Left ventricle myocardium inferior (tissue), 1 donor: Measurements from ENCODE around the gene DOK7. TPM values are rescaled to one million over a fixed set of nuclear protein-coding genes. Genes with fewer than 3 reads are reported as not detected.

Experiments used
- DNase-seq: peaks from one replicate; pipeline ENCODE4 v3.0.0-alpha.2; 2020
- H3K27ac ChIP-seq: fragments of 200-600 bp; replicated peaks from 2 replicates; pipeline ENCODE4 v1.8.0; 2021
- H3K27me3 ChIP-seq: fragments of 200-600 bp; 2 replicates; pipeline ENCODE4 v1.8.0; 2021; ENCODE audit warnings: low read depth
- H3K36me3 ChIP-seq: fragments of 200-600 bp; 2 replicates; pipeline ENCODE4 v1.8.0; 2021
- H3K4me1 ChIP-seq: fragments of 200-600 bp; 2 replicates; pipeline ENCODE4 v1.8.0; 2021
- H3K4me3 ChIP-seq: fragments of 200-600 bp; 2 replicates; pipeline ENCODE4 v1.8.0; 2021; ENCODE audit warnings: mild to moderate bottlenecking, moderate library complexity
- H3K9me3 ChIP-seq: fragments of 200-600 bp; replicated peaks from 2 replicates; pipeline ENCODE4 v1.8.0; 2021
- intact Hi-C: fragments of 100-400 bp; cut with micrococcal nuclease; formaldehyde crosslinking; loops from one replicate; pipeline ENCODE4 v1.11.0; 2022
- total RNA-seq: library from RNA; stranded (reverse); fragmentation: NEBNext Ultra II Directional; extraction: Animal tissue kit (Norgen Biotek cat#: 25700); gene quantifications from one replicate; pipeline ENCODE4 v1.2.1, GENCODE V29; 2021
- TF ChIP-seq, protein P1 (sequence below): fragments of 200-600 bp; IDR thresholded peaks from 2 replicates; pipeline ENCODE4 v1.8.0; 2021; ENCODE audit warnings: antibody characterized with exemption, mild to moderate bottlenecking, borderline replicate concordance
- donor health status: DM: no; HTN: yes; CAD: no; lungs with severe emphysema.

DOK7 gene
- total RNA-seq, 1 donor from 2014 or later, result 46.7 TPM

DNA sequence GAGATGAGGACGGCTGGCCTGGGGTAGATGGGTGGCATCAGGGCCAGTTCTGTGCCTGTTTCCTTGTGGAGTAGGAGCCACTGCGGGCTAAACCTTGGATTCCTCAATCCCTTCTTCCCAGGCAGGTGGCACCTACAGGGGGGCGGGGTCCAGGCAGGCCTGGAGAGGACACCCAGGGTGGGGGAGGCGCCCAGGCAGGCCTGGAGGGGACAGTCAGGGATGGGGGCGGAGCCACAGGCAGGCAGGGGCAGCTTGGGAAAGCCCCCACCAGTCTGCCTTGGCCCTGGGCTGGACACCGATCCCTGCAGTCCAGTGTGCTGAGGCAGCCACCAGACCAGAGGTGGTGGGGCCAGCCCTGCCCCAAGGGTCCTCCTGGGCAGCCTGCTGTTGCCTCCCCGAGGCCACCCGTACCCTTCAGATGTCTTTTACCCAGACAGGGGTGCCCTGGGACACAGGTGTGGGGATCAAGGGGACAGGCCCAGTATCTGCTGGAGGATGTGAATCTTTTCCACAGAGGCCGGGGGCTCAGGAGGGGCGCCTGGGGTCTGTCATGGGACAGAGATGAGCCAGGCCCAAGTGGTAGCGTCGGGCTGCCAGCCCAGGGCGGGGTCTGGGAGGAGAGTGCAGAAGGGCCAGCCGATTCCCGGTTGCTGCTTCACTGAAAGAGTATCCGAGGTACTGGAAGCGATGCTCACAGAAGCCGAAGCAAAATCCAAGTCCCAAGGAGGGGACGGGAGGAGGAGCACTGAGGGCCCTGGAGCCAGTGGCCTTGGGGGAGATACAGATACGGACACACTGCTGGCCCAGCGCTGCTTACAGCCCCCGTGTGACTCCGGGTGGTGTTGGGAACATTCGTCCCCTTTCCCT lies 34.6 kb downstream of the DOK7 start:
- no peak overlapping the region for H3K4me3 ChIP-seq
- H3K36me3 ChIP-seq, result peaks cover 12% of the 10 kb centered on the region
- H3K27me3 ChIP-seq, result peaks cover 34% of the 10 kb centered on the region
- no peaks in the 10 kb centered on the region for H3K9me3 ChIP-seq
- intact Hi-C loops, result no loop called here
- no peak for DNase-seq
- TF ChIP-seq, protein P1, sequence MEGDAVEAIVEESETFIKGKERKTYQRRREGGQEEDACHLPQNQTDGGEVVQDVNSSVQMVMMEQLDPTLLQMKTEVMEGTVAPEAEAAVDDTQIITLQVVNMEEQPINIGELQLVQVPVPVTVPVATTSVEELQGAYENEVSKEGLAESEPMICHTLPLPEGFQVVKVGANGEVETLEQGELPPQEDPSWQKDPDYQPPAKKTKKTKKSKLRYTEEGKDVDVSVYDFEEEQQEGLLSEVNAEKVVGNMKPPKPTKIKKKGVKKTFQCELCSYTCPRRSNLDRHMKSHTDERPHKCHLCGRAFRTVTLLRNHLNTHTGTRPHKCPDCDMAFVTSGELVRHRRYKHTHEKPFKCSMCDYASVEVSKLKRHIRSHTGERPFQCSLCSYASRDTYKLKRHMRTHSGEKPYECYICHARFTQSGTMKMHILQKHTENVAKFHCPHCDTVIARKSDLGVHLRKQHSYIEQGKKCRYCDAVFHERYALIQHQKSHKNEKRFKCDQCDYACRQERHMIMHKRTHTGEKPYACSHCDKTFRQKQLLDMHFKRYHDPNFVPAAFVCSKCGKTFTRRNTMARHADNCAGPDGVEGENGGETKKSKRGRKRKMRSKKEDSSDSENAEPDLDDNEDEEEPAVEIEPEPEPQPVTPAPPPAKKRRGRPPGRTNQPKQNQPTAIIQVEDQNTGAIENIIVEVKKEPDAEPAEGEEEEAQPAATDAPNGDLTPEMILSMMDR, result no peak
- H3K4me1 ChIP-seq, result peaks cover 80% of the 10 kb centered on the region
- peak overlapping the region; percentile 38 for H3K27ac ChIP-seq

DNA sequence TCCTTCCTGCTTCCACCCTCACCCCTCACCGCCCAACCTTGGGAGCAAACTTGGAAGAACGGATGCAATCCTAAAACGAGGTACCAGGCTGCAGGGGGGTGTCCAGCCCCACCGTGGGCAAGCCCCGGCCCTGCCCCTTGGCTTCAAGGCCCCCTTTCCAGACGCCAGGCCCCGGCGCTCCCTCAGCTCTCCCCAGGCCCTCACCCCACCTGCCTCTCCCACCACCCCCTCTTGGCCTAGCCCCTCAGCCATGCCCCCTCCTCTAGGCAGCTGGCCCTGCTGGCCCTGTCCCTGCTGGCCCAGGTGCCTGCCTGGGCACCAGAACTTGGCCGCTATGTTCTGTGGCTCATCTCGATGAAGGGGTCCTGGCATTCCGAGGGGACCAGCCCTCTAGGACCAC lies 35.3 kb downstream of the DOK7 start:
- H3K9me3 ChIP-seq, result no peaks in the 10 kb centered on the region
- intact Hi-C loops, result no loop called here
- H3K36me3 ChIP-seq, result peaks cover 5% of the 10 kb centered on the region
- H3K4me3 ChIP-seq, result no peak overlapping the region
- peak overlapping the region; percentile 38 for H3K27ac ChIP-seq
- peaks cover 85% of the 10 kb centered on the region for H3K4me1 ChIP-seq
- peaks cover 27% of the 10 kb centered on the region for H3K27me3 ChIP-seq
- TF ChIP-seq, protein P1, result no peak
- DNase-seq, result no peak

DNA sequence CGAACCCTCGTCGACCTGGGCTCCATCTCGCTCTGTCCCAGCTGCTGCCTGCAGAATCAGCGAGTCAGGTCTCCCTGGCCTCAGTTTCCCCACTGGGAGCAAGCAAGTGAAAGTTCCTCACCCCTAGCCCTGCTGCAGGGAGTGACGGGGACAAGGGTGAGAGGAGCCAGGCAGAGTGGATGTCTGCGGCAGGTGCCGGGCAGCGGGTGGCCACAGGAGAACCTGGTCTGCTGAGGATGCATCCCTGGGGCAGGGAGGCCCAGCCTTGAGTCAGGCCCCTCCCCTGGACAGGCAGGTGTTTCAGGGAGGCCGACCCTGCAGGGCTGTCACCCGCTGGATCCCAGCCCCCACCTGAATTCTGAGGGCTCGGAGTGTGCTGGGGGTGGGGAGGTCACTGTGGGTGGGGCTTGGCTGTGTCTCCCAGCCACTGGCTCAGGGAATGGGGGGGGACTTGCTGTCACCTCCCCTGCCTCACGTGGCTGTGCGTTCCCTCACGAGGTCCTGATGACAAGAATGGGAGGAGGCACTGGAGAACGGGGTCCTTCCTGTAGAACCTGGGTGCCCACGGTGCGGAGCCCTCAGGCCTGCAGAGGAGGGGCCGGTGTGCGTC lies 35.9 kb downstream of the DOK7 start:
- Histone ChIP-seq H3K4me1 (peaks cover 85% of the 10 kb centered on the region), H3K27me3 (peaks cover 21% of the 10 kb centered on the region), H3K4me3 (no peak overlapping the region), H3K27ac (peak overlapping the region; percentile 27), H3K9me3 (no peaks in the 10 kb centered on the region), H3K36me3 (peaks cover 5% of the 10 kb centered on the region)
- TF ChIP-seq, protein P1, result no peak
- intact Hi-C loops, result no loop called here
- DNase-seq, result no peak

DNA sequence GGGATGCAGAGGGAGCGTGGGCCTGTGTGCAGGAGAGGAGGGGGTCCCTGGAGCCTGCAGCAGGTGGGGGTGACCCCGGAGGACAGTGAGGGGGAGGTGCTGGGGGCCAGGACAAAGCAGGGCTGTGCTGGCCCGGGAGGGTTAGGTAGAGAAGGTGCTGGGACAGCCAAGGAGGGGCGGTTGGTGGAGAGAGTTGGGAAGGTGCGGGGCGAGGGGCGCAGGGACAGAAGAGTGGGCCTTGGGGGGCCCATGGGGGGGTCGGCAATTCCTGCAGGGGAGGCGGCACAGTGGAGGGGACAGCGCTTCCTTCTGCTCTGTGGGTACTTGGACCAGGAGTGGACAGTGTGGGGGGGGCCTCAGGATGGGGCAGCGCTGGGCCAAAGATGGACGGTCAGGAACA lies 36.6 kb downstream of the DOK7 start:
- Histone ChIP-seq H3K27ac (peak overlapping the region; percentile 27), H3K9me3 (no peaks in the 10 kb centered on the region), H3K4me1 (peaks cover 78% of the 10 kb centered on the region), H3K36me3 (peaks cover 5% of the 10 kb centered on the region), H3K27me3 (peaks cover 14% of the 10 kb centered on the region), H3K4me3 (no peak overlapping the region)
- TF ChIP-seq, protein P1, result no peak
- intact Hi-C loops, result no loop called here
- no peak for DNase-seq

DNA sequence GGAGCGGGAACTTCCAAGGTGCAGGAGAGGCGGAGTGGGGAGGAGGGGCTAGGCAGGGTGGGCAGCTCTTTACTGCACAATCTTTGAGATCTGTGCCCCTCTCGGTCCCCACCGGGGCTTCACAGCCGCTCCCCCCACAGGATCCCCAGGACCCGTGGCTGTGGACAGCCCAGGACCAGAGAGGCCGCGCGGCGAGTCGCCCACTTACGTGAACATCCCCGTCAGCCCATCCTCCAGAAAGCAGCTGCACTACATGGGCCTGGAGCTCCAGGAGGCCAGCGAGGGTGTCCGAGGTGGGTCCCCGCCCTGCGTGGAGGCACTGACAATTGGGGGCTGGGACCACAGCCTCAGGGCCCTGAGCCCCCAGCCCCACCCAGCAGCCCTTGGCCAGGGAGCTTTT lies 37.0 kb downstream of the DOK7 start:
- Histone ChIP-seq H3K9me3 (no peaks in the 10 kb centered on the region), H3K4me3 (no peak overlapping the region), H3K27ac (peak overlapping the region; percentile 77), H3K4me1 (peaks cover 74% of the 10 kb centered on the region), H3K36me3 (peaks cover 8% of the 10 kb centered on the region), H3K27me3 (peaks cover 10% of the 10 kb centered on the region)
- intact Hi-C loops, result no loop called here
- TF ChIP-seq, protein P1, result no peak
- no peak for DNase-seq
